PC-3 (cell line): Measurements from ENCODE around the gene PLA2G2D. TPM values are rescaled to one million over a fixed set of nuclear protein-coding genes. Genes with fewer than 3 reads are reported as not detected.

Source experiments
- ATAC-seq: fragments of 200-7000 bp; cut with Tn5 transposase; 2 replicates; pipeline ENCODE4 v1.9.1; 2020; ENCODE audit warnings: mild to moderate bottlenecking, moderate library complexity
- BruUV-seq: library from RNA; stranded (reverse); fragments of 400-500 nt; replicated peaks from 2 replicates; lab custom pipeline; 2021; lab: Mats Ljungman, UMichigan
- CTCF ChIA-PET: fragments of 300-600 bp; sonication (Branson Sonifier 250); formaldehyde crosslinking; loops from one replicate; lab custom pipeline; 2022; ENCODE audit warnings: antibody characterized with exemption; lab: Charles Lee
- POLR2A ChIA-PET: fragments of 300-600 bp; sonication (Branson Sonifier 250); formaldehyde crosslinking; loops from one replicate; lab custom pipeline; 2022; ENCODE audit warnings: antibody characterized with exemption; ENCODE audit not compliant: unreplicated experiment; lab: Charles Lee
- DNase-seq: peaks from one replicate; pipeline ENCODE4 v3.0.0-alpha.2; 2015
- H2AFZ ChIP-seq: fragments of 300-600 bp; sonication (generic); 2 replicates; pipeline ENCODE4 v1.6.0; 2016; ENCODE audit warnings: antibody characterized with exemption, low read length
- H3F3A ChIP-seq: fragments of 300-600 bp; sonication (generic); one replicate; pipeline ENCODE4 v1.6.0; 2017; ENCODE audit warnings: antibody characterized with exemption, low read length, control low read depth, mild to moderate bottlenecking; ENCODE audit not compliant: unreplicated experiment
- H3K27ac ChIP-seq: fragments of 300-600 bp; sonication (generic); 2 replicates; pipeline ENCODE4 v1.5.1; 2016; ENCODE audit warnings: mild to moderate bottlenecking, low read length
- H3K27me3 ChIP-seq: fragments of 300-600 bp; sonication (generic); 2 replicates; pipeline ENCODE4 v1.6.1; 2016; ENCODE audit warnings: low read length, mixed read lengths
- H3K36me3 ChIP-seq: fragments of 300-600 bp; sonication (generic); 2 replicates; pipeline ENCODE4 v1.6.1; 2016; ENCODE audit warnings: low read depth, mixed run types, low read length, mixed read lengths
- H3K4me1 ChIP-seq: fragments of 300-600 bp; sonication (generic); 2 replicates; pipeline ENCODE4 v1.5.1; 2016; ENCODE audit warnings: low read length; ENCODE audit not compliant: insufficient read depth
- H3K4me2 ChIP-seq: fragments of 300-600 bp; sonication (generic); 2 replicates; pipeline ENCODE4 v1.6.0; 2016; ENCODE audit warnings: low read length
- H3K4me3 ChIP-seq: fragments of 300-600 bp; sonication (generic); 2 replicates; pipeline ENCODE4 v1.5.1; 2016; ENCODE audit warnings: mild to moderate bottlenecking, low read length, mixed read lengths
- H3K79me2 ChIP-seq: fragments of 300-600 bp; sonication (generic); 2 replicates; pipeline ENCODE4 v1.6.1; 2017; ENCODE audit warnings: low read length, mixed read lengths
- H3K9ac ChIP-seq: fragments of 300-600 bp; sonication (generic); 2 replicates; pipeline ENCODE4 v1.6.0; 2016; ENCODE audit warnings: mild to moderate bottlenecking, low read length
- H3K9me2 ChIP-seq: fragments of 300-600 bp; sonication (generic); replicated peaks from 2 replicates; pipeline ENCODE4 v1.6.1; 2016; ENCODE audit warnings: mixed run types, low read length, mixed read lengths
- H3K9me3 ChIP-seq: fragments of 300-600 bp; sonication (generic); 2 replicates; pipeline ENCODE4 v1.6.1; 2016; ENCODE audit warnings: low read length, mixed read lengths
- H4K20me1 ChIP-seq: fragments of 300-600 bp; sonication (generic); 2 replicates; pipeline ENCODE4 v1.6.1; 2016; ENCODE audit warnings: low read length, mixed read lengths
- CTCF ChIP-seq: fragments of 300-600 bp; sonication (generic); conservative IDR thresholded peaks from 2 replicates; pipeline ENCODE4 v1.5.1; 2017; ENCODE audit warnings: antibody characterized with exemption, low read depth, mild to moderate bottlenecking, low read length
- EZH2 ChIP-seq: fragments of 300-600 bp; sonication (generic); IDR thresholded peaks from one replicate; pipeline ENCODE4 v1.6.1; 2017; ENCODE audit warnings: antibody characterized with exemption, mild to moderate bottlenecking, low read length; ENCODE audit not compliant: unreplicated experiment
- EZH2phosphoT487 ChIP-seq: fragments of 300-600 bp; sonication (generic); IDR thresholded peaks from 2 replicates; pipeline ENCODE4 v1.6.1; 2018; ENCODE audit warnings: mild to moderate bottlenecking, antibody characterized with exemption, low read length, borderline replicate concordance
- intact Hi-C: fragments of 100-400 bp; cut with micrococcal nuclease; formaldehyde crosslinking; loops from 2 replicates; pipeline ENCODE4 v1.9.0; 2023
- total RNA-seq: library from RNA; depleted of rRNA; stranded (reverse); fragments of >200 nt; gene quantifications from 2 replicates; pipeline ENCODE4 v1.2.3, GENCODE V29; 2014

PLA2G2D gene
- total RNA-seq, 1 experiment from 2014 or later, result not detected

- Histone ChIP-seq H2AFZ (no peak overlapping the region), H3K9me2 (no peaks in the 10 kb centered on the region), H3K9me3 (no peaks in the 10 kb centered on the region), H3K4me3 (no peak overlapping the region), H3F3A (no peaks in the 10 kb centered on the region), H4K20me1 (no peaks in the 10 kb centered on the region), H3K36me3 (no peaks in the 10 kb centered on the region), H3K4me2 (no peak overlapping the region), H3K9ac (no peak overlapping the region), H3K27me3 (no peaks in the 10 kb centered on the region), H3K79me2 (no peaks in the 10 kb centered on the region), H3K4me1 (peaks cover 7% of the 10 kb centered on the region; the same call in 1 of the 2 replicates), H3K27ac (no peak overlapping the region)
- CTCF ChIA-PET, result no interaction called here
- no TSS peak for BruUV-seq
- POLR2A ChIA-PET, result no interaction called here
- TF ChIP-seq CTCF, result no peak
- no peak for TF ChIP-seq EZH2
- no peak for TF ChIP-seq EZH2phosphoT487
- DNase-seq (no peak), ATAC-seq (no peak)
- intact Hi-C loops, result no loop called here
Observed at GRCh38 chr1:20070357-20070756, 49.0 kb downstream of the PLA2G2D start.

- Histone ChIP-seq H3K4me2 (no peak within 1 kb of the TSS), H3F3A (no peaks in the 10 kb centered on the region), H3K4me1 (peaks cover 7% of the 10 kb centered on the region; the same call in 1 of the 2 replicates), H3K79me2 (no peaks in the 10 kb centered on the region), H3K4me3 (no peak within 1 kb of the TSS), H3K9ac (no peak within 1 kb of the TSS), H3K27ac (no peak within 1 kb of the TSS), H3K27me3 (no peaks in the 10 kb centered on the region), H3K9me3 (no peaks in the 10 kb centered on the region), H2AFZ (no peak within 1 kb of the TSS), H3K36me3 (no peaks in the 10 kb centered on the region), H4K20me1 (no peaks in the 10 kb centered on the region), H3K9me2 (no peaks in the 10 kb centered on the region)
- ChIA-PET POLR2A (no interaction called here), CTCF (no interaction called here)
- DNase-seq (no peak), ATAC-seq (no peak)
- intact Hi-C loops, result no loop called here
- BruUV-seq, result no TSS peak
- TF ChIP-seq EZH2phosphoT487, result no peak
- TF ChIP-seq CTCF, result no peak
- no peak for TF ChIP-seq EZH2
Observed at GRCh38 chr1:20069874-20070273, 49.5 kb downstream of the PLA2G2D start, which contains the start of gene PLA2G5. PLA2G5 (plus strand) TSS chr1:20070194; CDS start chr1:20084831, 14,637 bp downstream.

GRCh38 chr1:20068722-20069121, 50.6 kb downstream of the PLA2G2D start:
- H3K4me2 ChIP-seq, result no peak overlapping the region
- H3K4me1 ChIP-seq, result peaks cover 15% of the 10 kb centered on the region
- H3K27ac ChIP-seq, result no peak overlapping the region
- H3K27me3 ChIP-seq, result no peaks in the 10 kb centered on the region
- CTCF ChIA-PET, result no interaction called here
- H3K4me3 ChIP-seq, result no peak overlapping the region
- H2AFZ ChIP-seq, result no peak overlapping the region
- H3K9me2 ChIP-seq, result no peaks in the 10 kb centered on the region
- no peaks in the 10 kb centered on the region for H3K36me3 ChIP-seq
- ATAC-seq (no peak), DNase-seq (no peak)
- H3K9ac ChIP-seq, result no peak overlapping the region
- H3K9me3 ChIP-seq, result no peaks in the 10 kb centered on the region
- intact Hi-C loops, result no loop called here
- H3K79me2 ChIP-seq, result no peaks in the 10 kb centered on the region
- TF ChIP-seq CTCF, result no peak
- TF ChIP-seq EZH2, result no peak
- TF ChIP-seq EZH2phosphoT487, result no peak
- no TSS peak for BruUV-seq
- H4K20me1 ChIP-seq, result no peaks in the 10 kb centered on the region
- POLR2A ChIA-PET, result no interaction called here
- H3F3A ChIP-seq, result peaks cover 1% of the 10 kb centered on the region
